ENCODE data around the gene ENO3.

ENO3 gene

GRCh38 chr17:4938069-4938491, 12.8 kb upstream of the ENO3 start:
- Histone ChIP-seq H2BK5ac (ENCODE audit: low read length) (no peak overlapping the region), H2BK120ac (ENCODE audit: low read depth, low read length) (no peak overlapping the region), H2BK15ac (replicated peaks; ENCODE audit: low read depth) (no peak overlapping the region), H3K27me3 (ENCODE audit: insufficient read depth, low read length, poor library complexity) (no peaks in the 10 kb centered on the region), H3K9ac (ENCODE audit: low read length) (peak overlapping the region; percentile 87), H3K56ac (ENCODE audit: low read length) (no peak overlapping the region), H3K36me3 (ENCODE audit: control insufficient read depth, insufficient read depth, low read length) (peaks cover 2% of the 10 kb centered on the region), H4K8ac (ENCODE audit: low read depth, low read length) (no peak overlapping the region), H3K79me1 (ENCODE audit: low read length) (peaks cover 15% of the 10 kb centered on the region), H3K4me2 (ENCODE audit: low read length) (no peak overlapping the region), H3K23ac (ENCODE audit: low read length) (no peak overlapping the region), H3K27ac (ENCODE audit: low read depth, low read length) (no peak overlapping the region), H2AK5ac (ENCODE audit: low read length) (no peak overlapping the region), H3K4me3 (ENCODE audit: low read length) (no peak overlapping the region), H3K4me1 (ENCODE audit: control insufficient read depth, low read depth, low read length) (peaks cover 3% of the 10 kb centered on the region), H3K79me2 (ENCODE audit: control insufficient read depth, insufficient read depth, low read length) (peaks cover 32% of the 10 kb centered on the region), H3K18ac (ENCODE audit: low read length) (no peak overlapping the region), H4K5ac (ENCODE audit: low read length) (no peak overlapping the region), H3K4ac (ENCODE audit: low read depth, low read length) (no peak overlapping the region)
- WGBS (ENCODE audit: extremely low coverage, insufficient coverage, low lambda C conversion rate), result no CpG with 5 or more reads among the region's 11 CpGs
- DNase-seq, result no peak

- Histone ChIP-seq H3K4me3 (ENCODE audit: low read length) (peak overlapping the region; percentile 78), H3K79me1 (ENCODE audit: low read length) (peaks cover 15% of the 10 kb centered on the region), H3K4me2 (ENCODE audit: low read length) (peak overlapping the region; percentile 77), H2BK15ac (replicated peaks; ENCODE audit: low read depth) (no peak overlapping the region), H3K4ac (ENCODE audit: low read depth, low read length) (no peak overlapping the region), H4K8ac (ENCODE audit: low read depth, low read length) (no peak overlapping the region), H4K5ac (ENCODE audit: low read length) (no peak overlapping the region), H2AK5ac (ENCODE audit: low read length) (no peak overlapping the region), H3K27me3 (ENCODE audit: insufficient read depth, low read length, poor library complexity) (no peaks in the 10 kb centered on the region), H3K4me1 (ENCODE audit: control insufficient read depth, low read depth, low read length) (peaks cover 3% of the 10 kb centered on the region), H3K9ac (ENCODE audit: low read length) (peak overlapping the region; percentile 87), H3K23ac (ENCODE audit: low read length) (peak overlapping the region; percentile 2), H3K36me3 (ENCODE audit: control insufficient read depth, insufficient read depth, low read length) (peaks cover 2% of the 10 kb centered on the region), H3K27ac (ENCODE audit: low read depth, low read length) (peak overlapping the region; percentile 91), H2BK120ac (ENCODE audit: low read depth, low read length) (no peak overlapping the region), H2BK5ac (ENCODE audit: low read length) (no peak overlapping the region), H3K56ac (ENCODE audit: low read length) (peak overlapping the region; percentile 89), H3K18ac (ENCODE audit: low read length) (no peak overlapping the region), H3K79me2 (ENCODE audit: control insufficient read depth, insufficient read depth, low read length) (peaks cover 34% of the 10 kb centered on the region)
- DNase-seq, result no peak
- no CpG with 5 or more reads among the region's 19 CpGs for WGBS (ENCODE audit: extremely low coverage, insufficient coverage, low lambda C conversion rate)
These were observed 12.0 kb upstream of the ENO3 start for GRCh38 chr17:4938688-4939545.

GRCh38 chr17:4939546-4939795, 11.4 kb upstream of the ENO3 start:
- peaks cover 4% of the 10 kb centered on the region for H3K36me3 ChIP-seq (ENCODE audit: control insufficient read depth, insufficient read depth, low read length)

GRCh38 chr17:4939796-4940554, 10.9 kb upstream of the ENO3 start, which contains the start of the genes RNF167 and SLC25A11:
Gene RNF167 (plus strand): TSS chr17:4940268. CDS start chr17:4940910, 642 bp downstream.
Gene SLC25A11 (minus strand): TSS chr17:4940046. CDS start chr17:4939910, 136 bp downstream.
- WGBS (ENCODE audit: extremely low coverage, insufficient coverage, low lambda C conversion rate), result no CpG with 5 or more reads among the region's 72 CpGs
- Histone ChIP-seq H4K8ac (ENCODE audit: low read depth, low read length) (no peak within 1 kb of the TSS), H3K4me1 (ENCODE audit: control insufficient read depth, low read depth, low read length) (peaks cover 3% of the 10 kb centered on the region), H3K27ac (ENCODE audit: low read depth, low read length) (peak within 1 kb of the TSS; percentile 97), H3K79me2 (ENCODE audit: control insufficient read depth, insufficient read depth, low read length) (peaks cover 40% of the 10 kb centered on the region), H3K36me3 (ENCODE audit: control insufficient read depth, insufficient read depth, low read length) (peaks cover 5% of the 10 kb centered on the region), H2AK5ac (ENCODE audit: low read length) (no peak within 1 kb of the TSS), H3K9ac (ENCODE audit: low read length) (peak within 1 kb of the TSS; percentile 87), H3K18ac (ENCODE audit: low read length) (peak within 1 kb of the TSS; percentile 64), H3K23ac (ENCODE audit: low read length) (peak within 1 kb of the TSS; percentile 2), H2BK120ac (ENCODE audit: low read depth, low read length) (no peak within 1 kb of the TSS), H3K27me3 (ENCODE audit: insufficient read depth, low read length, poor library complexity) (no peaks in the 10 kb centered on the region), H3K79me1 (ENCODE audit: low read length) (peaks cover 20% of the 10 kb centered on the region), H3K4me3 (ENCODE audit: low read length) (peak within 1 kb of the TSS; percentile 95), H3K4me2 (ENCODE audit: low read length) (peak within 1 kb of the TSS; percentile 87), H4K5ac (ENCODE audit: low read length) (peak within 1 kb of the TSS; percentile 78), H3K4ac (ENCODE audit: low read depth, low read length) (no peak within 1 kb of the TSS), H3K56ac (ENCODE audit: low read length) (peak within 1 kb of the TSS; percentile 97), H2BK5ac (ENCODE audit: low read length) (peak within 1 kb of the TSS; percentile 33), H2BK15ac (replicated peaks; ENCODE audit: low read depth) (no peak within 1 kb of the TSS)
- DNase-seq, result peak; percentile 100

More at GRCh38 chr17:4939546-4939795, 11.4 kb upstream of the ENO3 start:
- H3K18ac ChIP-seq (ENCODE audit: low read length), result peak overlapping the region; percentile 64
- peak overlapping the region; percentile 89 for H3K56ac ChIP-seq (ENCODE audit: low read length)
- H3K9ac ChIP-seq (ENCODE audit: low read length), result peak overlapping the region; percentile 87
- no peak overlapping the region for H2BK120ac ChIP-seq (ENCODE audit: low read depth, low read length)
- WGBS (ENCODE audit: extremely low coverage, insufficient coverage, low lambda C conversion rate), result no CpG with 5 or more reads among the region's 16 CpGs
- H3K27me3 ChIP-seq (ENCODE audit: insufficient read depth, low read length, poor library complexity), result no peaks in the 10 kb centered on the region
- H2BK15ac ChIP-seq (replicated peaks; ENCODE audit: low read depth), result no peak overlapping the region
- peaks cover 18% of the 10 kb centered on the region for H3K79me1 ChIP-seq (ENCODE audit: low read length)
- H2AK5ac ChIP-seq (ENCODE audit: low read length), result no peak overlapping the region
- H3K27ac ChIP-seq (ENCODE audit: low read depth, low read length), result peak overlapping the region; percentile 91
- H3K23ac ChIP-seq (ENCODE audit: low read length), result peak overlapping the region; percentile 2
- no peak overlapping the region for H4K5ac ChIP-seq (ENCODE audit: low read length)
- DNase-seq, result no peak
- peak overlapping the region; percentile 77 for H3K4me2 ChIP-seq (ENCODE audit: low read length)
- H3K79me2 ChIP-seq (ENCODE audit: control insufficient read depth, insufficient read depth, low read length), result peaks cover 36% of the 10 kb centered on the region
- H3K4me3 ChIP-seq (ENCODE audit: low read length), result peak overlapping the region; percentile 78
- no peak overlapping the region for H3K4ac ChIP-seq (ENCODE audit: low read depth, low read length)
- H2BK5ac ChIP-seq (ENCODE audit: low read length), result peak overlapping the region; percentile 33
- H3K4me1 ChIP-seq (ENCODE audit: control insufficient read depth, low read depth, low read length), result peaks cover 3% of the 10 kb centered on the region
- no peak overlapping the region for H4K8ac ChIP-seq (ENCODE audit: low read depth, low read length)

- Histone ChIP-seq H3K36me3 (ENCODE audit: control insufficient read depth, insufficient read depth, low read length) (peaks cover 7% of the 10 kb centered on the region), H3K79me1 (ENCODE audit: low read length) (peaks cover 22% of the 10 kb centered on the region), H3K4me3 (ENCODE audit: low read length) (peak overlapping the region; percentile 95), H4K8ac (ENCODE audit: low read depth, low read length) (no peak overlapping the region), H4K5ac (ENCODE audit: low read length) (no peak overlapping the region), H3K9ac (ENCODE audit: low read length) (peak overlapping the region; percentile 87), H3K18ac (ENCODE audit: low read length) (no peak overlapping the region), H2BK120ac (ENCODE audit: low read depth, low read length) (no peak overlapping the region), H3K79me2 (ENCODE audit: control insufficient read depth, insufficient read depth, low read length) (peaks cover 48% of the 10 kb centered on the region), H3K56ac (ENCODE audit: low read length) (peak overlapping the region; percentile 97), H2BK5ac (ENCODE audit: low read length) (no peak overlapping the region), H3K27me3 (ENCODE audit: insufficient read depth, low read length, poor library complexity) (no peaks in the 10 kb centered on the region), H3K4ac (ENCODE audit: low read depth, low read length) (no peak overlapping the region), H3K23ac (ENCODE audit: low read length) (no peak overlapping the region), H3K4me1 (ENCODE audit: control insufficient read depth, low read depth, low read length) (peaks cover 3% of the 10 kb centered on the region), H3K4me2 (ENCODE audit: low read length) (peak overlapping the region; percentile 87), H3K27ac (ENCODE audit: low read depth, low read length) (peak overlapping the region; percentile 97), H2AK5ac (ENCODE audit: low read length) (no peak overlapping the region), H2BK15ac (replicated peaks; ENCODE audit: low read depth) (no peak overlapping the region)
- no CpG with 5 or more reads among the region's 29 CpGs for WGBS (ENCODE audit: extremely low coverage, insufficient coverage, low lambda C conversion rate)
- DNase-seq, result no peak
These were observed 10.2 kb upstream of the ENO3 start for GRCh38 chr17:4940555-4941318.

Measured in mesendoderm (in vitro differentiated cells).